ENCODE data around the gene PLCH1. TPM values are rescaled to one million over a fixed set of nuclear protein-coding genes. Genes with fewer than 3 reads are reported as not detected.
A peak's percentile ranks its signal among the peaks of the same experiment; 100 is the strongest.

Gene PLCH1
- total RNA-seq, 3 donors from 2014 or later: 4.2 to 13.2 (median 10.2) TPM

GRCh38 chr3:155387571-155387970 is 357.3 kb downstream of the PLCH1 start:
- intact Hi-C loops (cut with DNase I, micrococcal nuclease): no loop called here
- no peaks in the 10 kb centered on the region for H3K4me1 ChIP-seq (ENCODE audit: low read depth)
- DNase-seq: no peak
- no peak overlapping the region for H3K4me3 ChIP-seq
- no peak for TF ChIP-seq CTCF (IDR thresholded peaks at IDR 0.05)
- ATAC-seq: peak; percentile 20
- H3K9me3 ChIP-seq: no peaks in the 10 kb centered on the region
- H3K36me3 ChIP-seq (ENCODE audit: low read depth): no peaks in the 10 kb centered on the region

- intact Hi-C loops (cut with DNase I, micrococcal nuclease): no loop called here
- no peak for DNase-seq
- Histone ChIP-seq H3K36me3 (ENCODE audit: low read depth) (no peaks in the 10 kb centered on the region), H3K4me3 (no peak overlapping the region), H3K4me1 (ENCODE audit: low read depth) (no peaks in the 10 kb centered on the region), H3K9me3 (no peaks in the 10 kb centered on the region)
- no peak for ATAC-seq
- TF ChIP-seq CTCF (IDR thresholded peaks at IDR 0.05): no peak
These were observed 358.0 kb downstream of the PLCH1 start for GRCh38 chr3:155386919-155387318.

- no peaks in the 10 kb centered on the region for H3K4me1 ChIP-seq (ENCODE audit: low read depth)
- H3K4me3 ChIP-seq: no peak overlapping the region
- ATAC-seq (no peak), DNase-seq (no peak)
- no peaks in the 10 kb centered on the region for H3K9me3 ChIP-seq
- TF ChIP-seq CTCF (IDR thresholded peaks at IDR 0.05): no peak
- intact Hi-C loops (cut with DNase I, micrococcal nuclease): no loop called here
- no peaks in the 10 kb centered on the region for H3K36me3 ChIP-seq (ENCODE audit: low read depth)
These were observed 358.8 kb downstream of the PLCH1 start for GRCh38 chr3:155385896-155386625.

GRCh38 chr3:155382396-155383042 is 362.4 kb downstream of the PLCH1 start:
- Histone ChIP-seq H3K4me1 (ENCODE audit: low read depth) (no peaks in the 10 kb centered on the region), H3K9me3 (no peaks in the 10 kb centered on the region), H3K36me3 (ENCODE audit: low read depth) (no peaks in the 10 kb centered on the region), H3K4me3 (no peak overlapping the region)
- ATAC-seq (peak; percentile 97), DNase-seq (peak; percentile 63 to 93 (median 88))
- no peak for TF ChIP-seq CTCF (IDR thresholded peaks at IDR 0.05)
- intact Hi-C loops (cut with DNase I, micrococcal nuclease): loop anchor here in 1 of 2 donors (5.0 kb wide), 1 partner anchor 320 kb away; no protein-coding TSS in a partner anchor

GRCh38 chr3:155377847-155378246 is 367.0 kb downstream of the PLCH1 start:
- Histone ChIP-seq H3K4me1 (ENCODE audit: low read depth) (no peaks in the 10 kb centered on the region), H3K36me3 (ENCODE audit: low read depth) (no peaks in the 10 kb centered on the region), H3K9me3 (no peaks in the 10 kb centered on the region), H3K4me3 (no peak overlapping the region)
- ATAC-seq (no peak), DNase-seq (no peak)
- TF ChIP-seq CTCF (IDR thresholded peaks at IDR 0.05): no peak
- intact Hi-C loops (cut with DNase I, micrococcal nuclease): no loop called here

Data from mucosa of descending colon (tissue), 3 donors.